Measurements from ENCODE around the gene EFCAB5.

The EFCAB5 gene

DNA sequence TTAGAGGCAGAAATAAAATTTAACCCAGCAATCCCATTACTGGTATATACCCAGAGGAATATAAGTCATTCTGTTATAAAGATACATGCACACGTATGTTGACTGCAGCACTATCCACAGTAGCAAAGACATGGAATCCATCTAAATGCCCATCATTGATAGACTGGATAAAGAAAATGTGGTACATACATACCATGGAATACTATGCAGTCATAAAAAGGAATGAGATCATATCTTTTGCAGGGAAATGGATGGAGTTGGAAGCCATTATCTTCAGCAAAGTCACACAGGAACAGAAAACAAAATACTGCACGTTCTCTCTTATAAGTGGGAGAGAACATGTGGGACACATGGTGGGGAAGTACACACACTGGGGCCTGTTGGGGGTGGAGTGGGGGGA is 34.5 kb upstream of the EFCAB5 start:
- no peaks in the 10 kb centered on the region for H3K27me3 ChIP-seq
- peaks cover 0 to 3% (median 0%) of the 10 kb centered on the region in 3 donors for H3K9me3 ChIP-seq
- H3K4me1 ChIP-seq, result no peaks in the 10 kb centered on the region
- intact Hi-C loops (cut with DNase I; ENCODE audit: low total_unique reads), result no loop called here
- no peaks in the 10 kb centered on the region for H3K36me3 ChIP-seq
- no peak overlapping the region for H3K27ac ChIP-seq
- no peak for DNase-seq
- no peak overlapping the region for H3K4me3 ChIP-seq
- TF ChIP-seq CTCF (IDR thresholded peaks at IDR 0.05), result no peak

GRCh38 chr17:29909236-29910003 is 32.0 kb upstream of the EFCAB5 start:
- H3K36me3 ChIP-seq, result no peaks in the 10 kb centered on the region
- H3K9me3 ChIP-seq, result peaks cover 0 to 3% (median 0%) of the 10 kb centered on the region in 3 donors
- H3K27me3 ChIP-seq, result no peaks in the 10 kb centered on the region
- no peak for TF ChIP-seq CTCF (IDR thresholded peaks at IDR 0.05)
- intact Hi-C loops (cut with DNase I; ENCODE audit: low total_unique reads), result no loop called here
- H3K4me1 ChIP-seq, result no peaks in the 10 kb centered on the region
- no peak overlapping the region for H3K27ac ChIP-seq
- no peak for DNase-seq
- no peak overlapping the region for H3K4me3 ChIP-seq

- H3K27me3 ChIP-seq, result no peaks in the 10 kb centered on the region
- no peak for DNase-seq
- intact Hi-C loops (cut with DNase I; ENCODE audit: low total_unique reads), result no loop called here
- no peak for TF ChIP-seq CTCF (IDR thresholded peaks at IDR 0.05)
- H3K4me1 ChIP-seq, result no peaks in the 10 kb centered on the region
- no peak overlapping the region for H3K4me3 ChIP-seq
- no peaks in the 10 kb centered on the region for H3K36me3 ChIP-seq
- no peaks in the 10 kb centered on the region for H3K9me3 ChIP-seq
- H3K27ac ChIP-seq, result no peak overlapping the region
Observed at GRCh38 chr17:29911641-29912177, 29.7 kb upstream of the EFCAB5 start.

GRCh38 chr17:29914819-29915537 is 26.5 kb upstream of the EFCAB5 start:
- no peak for TF ChIP-seq CTCF (IDR thresholded peaks at IDR 0.05)
- intact Hi-C loops (cut with DNase I; ENCODE audit: low total_unique reads), result no loop called here
- no peak for DNase-seq
- Histone ChIP-seq H3K9me3 (no peaks in the 10 kb centered on the region), H3K4me3 (no peak overlapping the region), H3K27ac (no peak overlapping the region), H3K4me1 (peaks cover 0 to 5% (median 0%) of the 10 kb centered on the region in 4 donors), H3K36me3 (no peaks in the 10 kb centered on the region), H3K27me3 (no peaks in the 10 kb centered on the region)

DNA sequence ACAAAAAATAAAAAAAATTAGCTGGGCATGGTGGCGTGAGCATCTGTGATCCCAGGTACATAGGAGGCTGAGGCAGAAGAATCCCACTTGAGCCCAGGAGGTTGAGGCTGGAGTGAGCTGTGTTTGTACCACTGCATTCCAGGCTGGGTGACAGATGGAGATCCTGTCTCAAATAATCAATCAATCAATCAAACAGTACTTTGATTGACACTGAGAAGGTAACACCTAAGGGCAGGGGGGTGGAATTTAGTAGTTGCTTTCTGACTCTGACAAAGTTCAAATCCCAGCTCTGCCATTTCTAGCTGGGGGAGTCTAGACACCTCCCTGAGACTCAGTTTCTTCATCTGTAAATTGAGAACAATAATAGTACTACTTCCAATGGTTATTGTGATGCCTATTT is 23.4 kb upstream of the EFCAB5 start:
- no peak for TF ChIP-seq CTCF (IDR thresholded peaks at IDR 0.05)
- Histone ChIP-seq H3K27me3 (no peaks in the 10 kb centered on the region), H3K9me3 (no peaks in the 10 kb centered on the region), H3K36me3 (no peaks in the 10 kb centered on the region), H3K4me3 (no peak overlapping the region), H3K4me1 (peaks cover 0 to 5% (median 0%) of the 10 kb centered on the region in 4 donors), H3K27ac (no peak overlapping the region)
- intact Hi-C loops (cut with DNase I; ENCODE audit: low total_unique reads), result no loop called here
- no peak for DNase-seq

Measured in tibial artery (tissue), 4 donors.